ENCODE results near the gene GTF3C5.

Gene GTF3C5

DNA sequence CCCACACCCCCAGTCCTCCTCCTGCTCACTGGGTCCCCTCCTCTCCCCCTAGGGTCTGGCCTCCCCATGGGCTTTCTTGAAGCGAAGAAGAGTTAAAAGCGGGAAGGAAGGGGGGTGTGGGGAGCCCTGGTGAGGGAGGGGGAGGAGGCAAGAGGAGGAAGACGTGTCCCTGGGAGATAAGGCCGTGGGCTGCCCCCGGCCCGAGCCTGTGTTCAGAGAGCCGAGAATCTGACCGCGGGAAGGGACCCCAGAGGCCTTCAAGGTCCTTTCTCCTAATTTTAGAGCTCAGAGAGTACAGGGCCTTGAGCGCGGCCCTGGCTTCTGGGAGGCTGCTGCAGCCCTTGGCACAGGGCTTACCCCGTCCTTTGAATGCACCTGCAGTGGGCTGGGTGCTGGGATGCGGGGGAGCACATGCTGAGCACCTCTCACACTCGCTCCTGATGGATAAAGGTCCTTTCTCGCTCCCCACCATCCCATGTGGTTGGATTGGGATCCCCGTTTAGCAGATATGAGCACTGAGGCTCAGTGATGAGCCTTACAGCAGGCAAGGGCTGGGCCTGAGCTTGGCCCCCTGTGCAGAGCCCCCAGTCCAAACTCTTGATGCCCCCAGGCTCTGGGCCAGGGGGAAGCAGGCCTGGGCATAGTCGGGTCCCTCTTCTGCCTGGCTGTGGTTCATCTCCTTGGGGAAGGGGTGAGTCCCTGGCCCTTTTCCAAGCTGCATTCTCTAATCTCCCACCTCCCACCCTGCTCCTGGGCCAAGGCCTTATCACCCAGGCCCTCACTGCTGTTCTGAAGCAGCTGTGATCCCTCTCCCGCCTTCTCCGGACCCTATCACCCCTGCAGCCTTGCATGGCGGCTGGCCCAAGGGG lies 46.4 kb upstream of the GTF3C5 start:
- Histone ChIP-seq H3K27ac (replicated peaks; ENCODE audit: low read length) (no peak overlapping the region), H3K4me2 (ENCODE audit: insufficient read depth, low read length, poor library complexity, severe bottlenecking) (no peak overlapping the region), H3K4ac (ENCODE audit: low read length) (no peak overlapping the region), H2BK5ac (ENCODE audit: low read length) (no peak overlapping the region), H4K91ac (ENCODE audit: low read depth, low read length, poor library complexity) (no peak overlapping the region), H3K36me3 (replicated peaks in 1 of 2; ENCODE audit: control insufficient read depth in 2 of 2, insufficient read depth in 2 of 2, low read length in 2 of 2) (no peaks in the 10 kb centered on the region), H2BK120ac (ENCODE audit: low read depth, low read length) (no peak overlapping the region), H2AFZ (ENCODE audit: low read length) (no peak overlapping the region), H3K18ac (ENCODE audit: low read length) (peak overlapping the region; percentile 81), H2BK12ac (ENCODE audit: low read length) (no peak overlapping the region), H3K27me3 (ENCODE audit: control insufficient read depth in 3 of 3, insufficient read depth in 3 of 3, low read depth in 1 of 3, low read length in 3 of 3) (peaks cover 0 to 77% (median 9%) of the 10 kb centered on the region in 3 experiments), H2AK5ac (ENCODE audit: low read depth, low read length) (peak overlapping the region; percentile 47), H3K79me1 (ENCODE audit: low read depth, low read length) (peaks cover 1% of the 10 kb centered on the region), H3K23ac (ENCODE audit: low read depth, low read length, poor library complexity) (peak overlapping the region; percentile 43), H3K4me3 (ENCODE audit: low read length in 2 of 2) (no peak overlapping the region), H4K8ac (ENCODE audit: low read depth, low read length) (peak overlapping the region; percentile 54), H3K4me1 (ENCODE audit: control insufficient read depth in 2 of 2, insufficient read depth in 1 of 2, low read depth in 1 of 2, low read length in 2 of 2) (peaks cover 0 to under 1% of the 10 kb centered on the region in 2 donors), H3K14ac (ENCODE audit: low read length) (no peak overlapping the region), H2BK15ac (ENCODE audit: low read length) (peak overlapping the region; percentile 24), H3K9me3 (replicated peaks in 1 of 2; ENCODE audit: control insufficient read depth in 2 of 2, insufficient read depth in 1 of 2, low read depth in 1 of 2, low read length in 2 of 2) (no peaks in the 10 kb centered on the region), H3K9ac (ENCODE audit: low read depth, low read length, poor library complexity) (no peak overlapping the region)
- no peak for DNase-seq (ENCODE audit: low spot score)
- no CpG with 5 or more reads among the region's 20 CpGs for WGBS, 2 donors (ENCODE audit: extremely low coverage in 2 of 2, insufficient read length in 2 of 2, insufficient replicate concordance in 1 of 2)

DNA sequence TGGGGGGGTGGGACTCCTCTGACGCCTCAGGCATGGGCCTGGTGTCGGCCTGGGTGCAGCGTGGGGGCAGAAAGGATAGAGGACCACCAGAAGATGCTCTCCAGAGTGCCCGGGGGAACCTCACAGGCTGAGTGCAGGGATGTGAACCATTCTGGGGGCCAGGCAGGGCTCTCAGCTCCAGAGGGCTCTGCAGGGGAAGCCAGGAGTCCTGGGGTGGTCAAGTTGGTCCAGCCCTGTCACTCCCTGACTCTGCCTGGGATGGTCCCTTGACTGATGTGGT lies 45.8 kb upstream of the GTF3C5 start:
- no peak overlapping the region for H3K27ac ChIP-seq (replicated peaks; ENCODE audit: low read length)
- no peaks in the 10 kb centered on the region for H3K4me1 ChIP-seq (ENCODE audit: control insufficient read depth in 2 of 2, insufficient read depth in 1 of 2, low read depth in 1 of 2, low read length in 2 of 2)
- WGBS, 2 donors (ENCODE audit: extremely low coverage in 2 of 2, insufficient read length in 2 of 2, insufficient replicate concordance in 1 of 2): no CpG with 5 or more reads among the region's 4 CpGs
- H3K27me3 ChIP-seq (ENCODE audit: control insufficient read depth in 3 of 3, insufficient read depth in 3 of 3, low read depth in 1 of 3, low read length in 3 of 3): peaks cover 0 to 71% (median 4%) of the 10 kb centered on the region in 3 experiments
- H2AK5ac ChIP-seq (ENCODE audit: low read depth, low read length): no peak overlapping the region
- no peak overlapping the region for H3K4me2 ChIP-seq (ENCODE audit: insufficient read depth, low read length, poor library complexity, severe bottlenecking)
- peak overlapping the region; percentile 33 for H4K91ac ChIP-seq (ENCODE audit: low read depth, low read length, poor library complexity)
- H2BK5ac ChIP-seq (ENCODE audit: low read length): no peak overlapping the region
- H3K23ac ChIP-seq (ENCODE audit: low read depth, low read length, poor library complexity): peak overlapping the region; percentile 43
- H3K4me3 ChIP-seq (ENCODE audit: low read length in 2 of 2): no peak overlapping the region
- H2AFZ ChIP-seq (ENCODE audit: low read length): no peak overlapping the region
- peak overlapping the region; percentile 8 for H3K18ac ChIP-seq (ENCODE audit: low read length)
- no peak overlapping the region for H3K14ac ChIP-seq (ENCODE audit: low read length)
- H3K36me3 ChIP-seq (replicated peaks in 1 of 2; ENCODE audit: control insufficient read depth in 2 of 2, insufficient read depth in 2 of 2, low read length in 2 of 2): no peaks in the 10 kb centered on the region
- no peak overlapping the region for H3K9ac ChIP-seq (ENCODE audit: low read depth, low read length, poor library complexity)
- H3K9me3 ChIP-seq (replicated peaks in 1 of 2; ENCODE audit: control insufficient read depth in 2 of 2, insufficient read depth in 1 of 2, low read depth in 1 of 2, low read length in 2 of 2): no peaks in the 10 kb centered on the region
- no peak overlapping the region for H3K4ac ChIP-seq (ENCODE audit: low read length)
- H2BK12ac ChIP-seq (ENCODE audit: low read length): no peak overlapping the region
- H2BK120ac ChIP-seq (ENCODE audit: low read depth, low read length): no peak overlapping the region
- no peak overlapping the region for H2BK15ac ChIP-seq (ENCODE audit: low read length)
- H4K8ac ChIP-seq (ENCODE audit: low read depth, low read length): no peak overlapping the region
- DNase-seq (ENCODE audit: low spot score): no peak
- H3K79me1 ChIP-seq (ENCODE audit: low read depth, low read length): peaks cover 1% of the 10 kb centered on the region

DNA sequence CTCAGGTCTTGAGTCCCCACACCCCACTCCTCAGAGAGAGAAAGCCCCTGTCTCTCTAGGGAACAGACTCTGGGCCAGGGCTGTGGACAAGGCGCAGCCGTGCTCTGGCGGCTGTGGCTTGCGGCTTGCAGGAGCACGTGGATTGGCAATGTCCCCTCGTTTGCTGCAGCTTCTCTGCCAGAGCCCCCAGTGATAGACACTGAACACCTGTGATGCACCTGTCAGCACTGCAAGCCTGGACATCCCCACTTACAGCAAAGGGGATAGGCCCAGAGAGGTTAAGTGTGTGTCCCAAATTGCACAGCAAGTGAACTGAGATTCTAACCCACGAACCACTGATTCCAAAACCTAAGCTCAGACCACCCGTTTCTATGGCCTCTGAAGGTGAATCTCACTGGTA lies 45.3 kb upstream of the GTF3C5 start:
- H3K18ac ChIP-seq (ENCODE audit: low read length): no peak overlapping the region
- H3K23ac ChIP-seq (ENCODE audit: low read depth, low read length, poor library complexity): no peak overlapping the region
- no peak overlapping the region for H3K9ac ChIP-seq (ENCODE audit: low read depth, low read length, poor library complexity)
- no peak overlapping the region for H2BK12ac ChIP-seq (ENCODE audit: low read length)
- H3K9me3 ChIP-seq (replicated peaks in 1 of 2; ENCODE audit: control insufficient read depth in 2 of 2, insufficient read depth in 1 of 2, low read depth in 1 of 2, low read length in 2 of 2): no peaks in the 10 kb centered on the region
- H3K4me2 ChIP-seq (ENCODE audit: insufficient read depth, low read length, poor library complexity, severe bottlenecking): no peak overlapping the region
- H3K14ac ChIP-seq (ENCODE audit: low read length): no peak overlapping the region
- DNase-seq (ENCODE audit: low spot score): no peak
- H2AK5ac ChIP-seq (ENCODE audit: low read depth, low read length): no peak overlapping the region
- H3K27me3 ChIP-seq (ENCODE audit: control insufficient read depth in 3 of 3, insufficient read depth in 3 of 3, low read depth in 1 of 3, low read length in 3 of 3): peaks cover 0 to 66% (median 2%) of the 10 kb centered on the region in 3 experiments
- no peak overlapping the region for H2BK5ac ChIP-seq (ENCODE audit: low read length)
- no peak overlapping the region for H2AFZ ChIP-seq (ENCODE audit: low read length)
- no peaks in the 10 kb centered on the region for H3K36me3 ChIP-seq (replicated peaks in 1 of 2; ENCODE audit: control insufficient read depth in 2 of 2, insufficient read depth in 2 of 2, low read length in 2 of 2)
- H3K4me1 ChIP-seq (ENCODE audit: control insufficient read depth in 2 of 2, insufficient read depth in 1 of 2, low read depth in 1 of 2, low read length in 2 of 2): no peaks in the 10 kb centered on the region
- H2BK15ac ChIP-seq (ENCODE audit: low read length): no peak overlapping the region
- no peak overlapping the region for H3K4ac ChIP-seq (ENCODE audit: low read length)
- no peak overlapping the region for H4K91ac ChIP-seq (ENCODE audit: low read depth, low read length, poor library complexity)
- no peak overlapping the region for H2BK120ac ChIP-seq (ENCODE audit: low read depth, low read length)
- peaks cover 1% of the 10 kb centered on the region for H3K79me1 ChIP-seq (ENCODE audit: low read depth, low read length)
- WGBS, 2 donors (ENCODE audit: extremely low coverage in 2 of 2, insufficient read length in 2 of 2, insufficient replicate concordance in 1 of 2): no CpG with 5 or more reads among the region's 8 CpGs
- H4K8ac ChIP-seq (ENCODE audit: low read depth, low read length): no peak overlapping the region
- no peak overlapping the region for H3K4me3 ChIP-seq (ENCODE audit: low read length in 2 of 2)
- no peak overlapping the region for H3K27ac ChIP-seq (replicated peaks; ENCODE audit: low read length)

DNA sequence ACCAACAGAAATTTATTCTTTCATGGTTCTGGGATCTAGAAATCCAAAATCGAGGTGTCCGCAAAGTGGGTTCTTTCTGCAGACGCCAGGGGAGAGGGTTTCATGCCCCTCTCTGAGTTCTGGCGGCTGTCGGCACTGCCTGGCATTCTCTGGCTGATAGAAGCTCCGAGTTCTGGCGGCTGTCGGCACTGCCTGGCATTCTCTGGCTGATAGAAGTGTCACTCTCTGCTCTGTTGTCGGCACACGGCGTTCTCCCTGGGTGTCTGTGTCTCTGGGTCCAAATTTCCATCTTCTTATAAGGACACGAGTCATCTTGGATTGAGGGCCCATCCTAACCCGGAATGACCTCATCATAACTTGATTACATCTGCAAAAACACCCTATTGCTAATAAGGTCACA lies 44.7 kb upstream of the GTF3C5 start:
- Histone ChIP-seq H3K4me1 (ENCODE audit: control insufficient read depth in 2 of 2, insufficient read depth in 1 of 2, low read depth in 1 of 2, low read length in 2 of 2) (no peaks in the 10 kb centered on the region), H3K18ac (ENCODE audit: low read length) (no peak overlapping the region), H3K4ac (ENCODE audit: low read length) (no peak overlapping the region), H3K9me3 (replicated peaks in 1 of 2; ENCODE audit: control insufficient read depth in 2 of 2, insufficient read depth in 1 of 2, low read depth in 1 of 2, low read length in 2 of 2) (no peaks in the 10 kb centered on the region), H2AFZ (ENCODE audit: low read length) (no peak overlapping the region), H3K14ac (ENCODE audit: low read length) (no peak overlapping the region), H4K91ac (ENCODE audit: low read depth, low read length, poor library complexity) (no peak overlapping the region), H2BK120ac (ENCODE audit: low read depth, low read length) (no peak overlapping the region), H2BK15ac (ENCODE audit: low read length) (no peak overlapping the region), H4K8ac (ENCODE audit: low read depth, low read length) (no peak overlapping the region), H3K27me3 (ENCODE audit: control insufficient read depth in 3 of 3, insufficient read depth in 3 of 3, low read depth in 1 of 3, low read length in 3 of 3) (peaks cover 0 to 63% (median 2%) of the 10 kb centered on the region in 3 experiments), H3K4me3 (ENCODE audit: low read length in 2 of 2) (no peak overlapping the region), H2BK5ac (ENCODE audit: low read length) (no peak overlapping the region), H3K79me1 (ENCODE audit: low read depth, low read length) (peaks cover 1% of the 10 kb centered on the region), H3K36me3 (replicated peaks in 1 of 2; ENCODE audit: control insufficient read depth in 2 of 2, insufficient read depth in 2 of 2, low read length in 2 of 2) (no peaks in the 10 kb centered on the region), H3K9ac (ENCODE audit: low read depth, low read length, poor library complexity) (no peak overlapping the region), H2BK12ac (ENCODE audit: low read length) (no peak overlapping the region), H3K4me2 (ENCODE audit: insufficient read depth, low read length, poor library complexity, severe bottlenecking) (no peak overlapping the region), H3K23ac (ENCODE audit: low read depth, low read length, poor library complexity) (no peak overlapping the region), H3K27ac (replicated peaks; ENCODE audit: low read length) (no peak overlapping the region), H2AK5ac (ENCODE audit: low read depth, low read length) (no peak overlapping the region)
- WGBS, 2 donors (ENCODE audit: extremely low coverage in 2 of 2, insufficient read length in 2 of 2, insufficient replicate concordance in 1 of 2): no CpG with 5 or more reads among the region's 13 CpGs
- DNase-seq (ENCODE audit: low spot score): no peak

All from neuronal stem cell (in vitro differentiated cells).